Neural progenitor cell (in vitro differentiated cells): Measurements from ENCODE around the gene MYO1D. TPM values are rescaled to one million over a fixed set of nuclear protein-coding genes. Genes with fewer than 3 reads are reported as not detected.

Experiments
- DNase-seq: peaks from one replicate; pipeline ENCODE4 v3.0.0-alpha.2; 2016; ENCODE audit warnings: low spot score
- H2AFZ ChIP-seq: fragments of 200-600 bp; sonication (generic); replicated peaks from 2 replicates; pipeline ENCODE4 v1.6.1; 2016; ENCODE audit warnings: antibody characterized with exemption
- H3F3A ChIP-seq: fragments of 200-600 bp; sonication (generic); 2 replicates; pipeline ENCODE4 v1.6.1; 2016; ENCODE audit warnings: antibody characterized with exemption, low read depth
- H3K27ac ChIP-seq: fragments of 200-600 bp; sonication (generic); 2 replicates; pipeline ENCODE4 v1.5.1; 2016; ENCODE audit warnings: mild to moderate bottlenecking
- H3K27me3 ChIP-seq: fragments of 200-600 bp; sonication (generic); 2 replicates; pipeline ENCODE4 v1.6.1; 2016; ENCODE audit warnings: mild to moderate bottlenecking, moderate library complexity
- H3K36me3 ChIP-seq: fragments of 200-600 bp; sonication (generic); 2 replicates; pipeline ENCODE4 v1.5.1; 2016
- H3K4me1 ChIP-seq: fragments of 200-600 bp; sonication (generic); 2 replicates; pipeline ENCODE4 v1.6.1; 2016; ENCODE audit warnings: mixed run types
- H3K4me2 ChIP-seq: fragments of 200-600 bp; sonication (generic); 2 replicates; pipeline ENCODE4 v1.6.1; 2016
- H3K4me3 ChIP-seq: fragments of 200-600 bp; sonication (generic); 2 replicates; pipeline ENCODE4 v1.5.1; 2016
- H3K79me2 ChIP-seq: fragments of 200-600 bp; sonication (generic); 2 replicates; pipeline ENCODE4 v1.6.1; 2016; ENCODE audit warnings: low read depth
- H3K9ac ChIP-seq: fragments of 200-600 bp; sonication (generic); 2 replicates; pipeline ENCODE4 v1.6.1; 2016
- H3K9me3 ChIP-seq: fragments of 200-600 bp; sonication (generic); 2 replicates; pipeline ENCODE4 v1.5.1; 2016; ENCODE audit warnings: low read depth
- H4K20me1 ChIP-seq: fragments of 200-600 bp; sonication (generic); 2 replicates; pipeline ENCODE4 v1.6.1; 2016; ENCODE audit warnings: low read depth
- H3K27ac Mint-ChIP-seq: 3 replicates; pipeline ENCODE4 v1.8.0; 2021; ENCODE audit warnings: mixed read lengths
- H3K27me3 Mint-ChIP-seq: 2 replicates; pipeline ENCODE4 v1.8.0; 2022; ENCODE audit warnings: low read depth, mild to moderate bottlenecking, inconsistent platforms, moderate library complexity, mixed read lengths; ENCODE audit not compliant: insufficient read depth
- H3K36me3 Mint-ChIP-seq: 3 replicates; pipeline ENCODE4 v1.8.0; 2021; ENCODE audit warnings: mixed read lengths
- H3K4me1 Mint-ChIP-seq: 3 replicates; pipeline ENCODE4 v1.8.0; 2021; ENCODE audit warnings: mixed read lengths
- H3K4me3 Mint-ChIP-seq: 3 replicates; pipeline ENCODE4 v1.8.0; 2021; ENCODE audit warnings: mild to moderate bottlenecking, moderate library complexity, mixed read lengths
- H3K9me3 Mint-ChIP-seq: 3 replicates; pipeline ENCODE4 v1.8.0; 2020; ENCODE audit warnings: mixed read lengths
- EZH2 ChIP-seq: fragments of 200-600 bp; sonication (generic); IDR thresholded peaks from 2 replicates; pipeline ENCODE4 v1.6.1; 2017; ENCODE audit warnings: antibody characterized with exemption, mild to moderate bottlenecking, moderate library complexity
- EZH2phosphoT487 ChIP-seq: fragments of 200-600 bp; sonication (generic); IDR thresholded peaks from 2 replicates; pipeline ENCODE4 v1.6.1; 2017; ENCODE audit warnings: antibody characterized with exemption
- total RNA-seq: library from RNA; depleted of rRNA; stranded (reverse); fragments of >200 nt; gene quantifications from 2 replicates; pipeline ENCODE4 v1.2.3, GENCODE V29; 2015; ENCODE audit warnings: low replicate concordance
- TF ChIP-seq, protein P1 (sequence below): fragments of 200-600 bp; sonication (generic); IDR thresholded peaks from 2 replicates; pipeline ENCODE4 v1.5.1; 2017; ENCODE audit warnings: antibody characterized with exemption, mild to moderate bottlenecking

The MYO1D gene
- total RNA-seq, 1 donor from 2014 or later: 6.2 TPM

DNA sequence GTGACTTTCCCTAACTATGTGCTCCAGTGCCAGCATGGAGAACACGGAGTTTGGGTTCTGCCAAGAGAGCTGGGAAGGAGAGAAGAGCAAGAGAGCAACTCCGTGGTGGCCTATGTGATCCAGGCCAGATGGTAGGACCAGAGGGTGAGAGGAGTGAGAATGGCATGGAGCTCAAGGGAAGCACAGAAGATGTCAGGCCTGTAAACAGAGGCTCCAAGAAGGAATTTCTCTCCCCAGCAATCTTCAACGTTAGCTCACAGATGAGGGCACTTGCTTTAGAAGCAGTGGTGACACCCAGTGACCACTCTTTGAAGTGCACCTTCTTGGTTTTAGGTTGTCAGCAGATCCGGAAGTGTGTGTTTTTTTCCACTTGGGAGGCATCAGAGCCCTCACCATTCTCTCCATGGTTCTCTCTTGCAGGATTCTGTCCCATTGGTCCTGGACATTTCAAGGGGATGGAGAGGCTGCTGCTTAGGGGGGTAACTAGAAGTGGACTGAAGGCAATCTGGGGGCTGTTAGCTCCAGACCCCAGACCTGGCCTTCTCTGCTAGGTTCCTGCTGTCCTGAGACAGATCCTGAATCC is 33.0 kb upstream of the MYO1D start:
- no peaks in the 10 kb centered on the region for H3K36me3 Mint-ChIP-seq
- no peak for TF ChIP-seq EZH2
- TF ChIP-seq, protein P1, sequence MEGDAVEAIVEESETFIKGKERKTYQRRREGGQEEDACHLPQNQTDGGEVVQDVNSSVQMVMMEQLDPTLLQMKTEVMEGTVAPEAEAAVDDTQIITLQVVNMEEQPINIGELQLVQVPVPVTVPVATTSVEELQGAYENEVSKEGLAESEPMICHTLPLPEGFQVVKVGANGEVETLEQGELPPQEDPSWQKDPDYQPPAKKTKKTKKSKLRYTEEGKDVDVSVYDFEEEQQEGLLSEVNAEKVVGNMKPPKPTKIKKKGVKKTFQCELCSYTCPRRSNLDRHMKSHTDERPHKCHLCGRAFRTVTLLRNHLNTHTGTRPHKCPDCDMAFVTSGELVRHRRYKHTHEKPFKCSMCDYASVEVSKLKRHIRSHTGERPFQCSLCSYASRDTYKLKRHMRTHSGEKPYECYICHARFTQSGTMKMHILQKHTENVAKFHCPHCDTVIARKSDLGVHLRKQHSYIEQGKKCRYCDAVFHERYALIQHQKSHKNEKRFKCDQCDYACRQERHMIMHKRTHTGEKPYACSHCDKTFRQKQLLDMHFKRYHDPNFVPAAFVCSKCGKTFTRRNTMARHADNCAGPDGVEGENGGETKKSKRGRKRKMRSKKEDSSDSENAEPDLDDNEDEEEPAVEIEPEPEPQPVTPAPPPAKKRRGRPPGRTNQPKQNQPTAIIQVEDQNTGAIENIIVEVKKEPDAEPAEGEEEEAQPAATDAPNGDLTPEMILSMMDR: peak; percentile 72

DNA sequence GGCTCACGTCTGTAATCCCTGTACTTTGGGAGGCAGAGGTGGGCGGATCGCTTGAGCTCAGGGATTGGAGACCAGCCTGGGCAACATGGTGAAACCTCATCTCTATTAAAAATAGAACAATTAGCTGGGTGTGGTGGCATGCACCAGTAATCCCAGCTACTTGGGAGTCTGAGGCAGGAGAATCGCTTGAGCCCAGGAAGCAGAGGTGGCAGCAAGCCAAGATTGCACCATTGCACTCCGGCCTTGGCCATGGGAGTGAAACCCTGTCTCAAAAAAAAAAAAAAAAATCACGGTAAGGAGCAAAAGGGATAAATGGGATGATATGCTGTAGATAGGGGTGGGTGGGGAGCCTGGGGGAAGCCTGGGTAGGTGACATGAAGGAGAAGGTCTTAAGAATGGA is 30.7 kb upstream of the MYO1D start:
- no peaks in the 10 kb centered on the region for H3K4me1 ChIP-seq
- H3K4me2 ChIP-seq: no peak overlapping the region
- H3K9me3 ChIP-seq: no peaks in the 10 kb centered on the region
- no peaks in the 10 kb centered on the region for H3F3A ChIP-seq
- H2AFZ ChIP-seq: no peak overlapping the region
- Mint-ChIP-seq H3K27me3 (peaks cover 3% of the 10 kb centered on the region), H3K36me3 (no peaks in the 10 kb centered on the region), H3K9me3 (no peaks in the 10 kb centered on the region), H3K27ac (no peak overlapping the region), H3K4me1 (peaks cover 9% of the 10 kb centered on the region), H3K4me3 (no peak overlapping the region)
- TF ChIP-seq EZH2 (no peak), EZH2phosphoT487 (no peak)
- TF ChIP-seq, protein P1: no peak
- H3K36me3 ChIP-seq: no peaks in the 10 kb centered on the region
- no peak for DNase-seq
- H3K27me3 ChIP-seq: no peaks in the 10 kb centered on the region
- H3K79me2 ChIP-seq: no peaks in the 10 kb centered on the region
- no peak overlapping the region for H3K4me3 ChIP-seq
- H4K20me1 ChIP-seq: no peaks in the 10 kb centered on the region
- H3K27ac ChIP-seq: no peak overlapping the region
- no peak overlapping the region for H3K9ac ChIP-seq

More for the DNA sequence above, 33.0 kb upstream of the MYO1D start:
- Mint-ChIP-seq H3K27ac (no peak overlapping the region), H3K27me3 (peaks cover 6% of the 10 kb centered on the region), H3K9me3 (no peaks in the 10 kb centered on the region), H3K4me1 (peaks cover 9% of the 10 kb centered on the region), H3K4me3 (no peak overlapping the region)
- DNase-seq: peak; percentile 82
- Histone ChIP-seq H3K9me3 (no peaks in the 10 kb centered on the region), H3K79me2 (no peaks in the 10 kb centered on the region), H3K36me3 (no peaks in the 10 kb centered on the region), H2AFZ (peak overlapping the region; percentile 91), H3K27ac (no peak overlapping the region), H4K20me1 (no peaks in the 10 kb centered on the region), H3K4me3 (no peak overlapping the region), H3F3A (no peaks in the 10 kb centered on the region), H3K4me1 (no peaks in the 10 kb centered on the region), H3K9ac (no peak overlapping the region), H3K27me3 (no peaks in the 10 kb centered on the region), H3K4me2 (no peak overlapping the region)

DNA sequence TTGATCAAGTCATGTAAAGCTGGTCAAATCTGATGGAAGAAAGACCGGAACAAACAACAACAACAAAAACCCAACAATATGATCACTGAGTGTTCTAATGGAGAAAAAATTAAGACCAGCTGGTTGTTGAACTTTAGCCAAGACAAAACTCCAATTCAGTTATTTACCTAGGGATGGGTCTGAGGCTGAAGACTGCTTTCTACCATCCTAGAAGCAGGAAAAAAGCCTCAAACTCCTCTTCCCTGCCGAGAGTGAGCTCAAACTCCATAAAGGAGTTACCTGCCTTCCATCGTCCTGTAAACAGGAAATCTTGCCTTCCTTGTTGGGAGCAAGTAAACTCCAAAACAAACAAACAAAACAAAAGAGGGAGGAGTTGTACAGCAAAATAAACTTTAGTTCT is 28.0 kb upstream of the MYO1D start:
- no peak overlapping the region for H2AFZ ChIP-seq
- TF ChIP-seq, protein P1: no peak
- no peak for TF ChIP-seq EZH2
- no peak for TF ChIP-seq EZH2phosphoT487
- H4K20me1 ChIP-seq: no peaks in the 10 kb centered on the region
- no peaks in the 10 kb centered on the region for H3K4me1 ChIP-seq
- H3K4me3 ChIP-seq: no peak overlapping the region
- no peaks in the 10 kb centered on the region for H3F3A ChIP-seq
- no peak overlapping the region for H3K27ac ChIP-seq
- Mint-ChIP-seq H3K27me3 (peaks cover 3% of the 10 kb centered on the region), H3K27ac (no peak overlapping the region), H3K36me3 (no peaks in the 10 kb centered on the region), H3K4me1 (peaks cover 4% of the 10 kb centered on the region), H3K4me3 (no peak overlapping the region), H3K9me3 (peaks cover 2% of the 10 kb centered on the region)
- no peak for DNase-seq
- H3K4me2 ChIP-seq: no peak overlapping the region
- H3K9me3 ChIP-seq: peaks cover 6% of the 10 kb centered on the region
- no peaks in the 10 kb centered on the region for H3K79me2 ChIP-seq
- H3K9ac ChIP-seq: no peak overlapping the region
- no peaks in the 10 kb centered on the region for H3K27me3 ChIP-seq
- H3K36me3 ChIP-seq: no peaks in the 10 kb centered on the region
